Upper lobe of left lung (tissue), 6 donors: ENCODE data around the gene HTR6. TPM values are rescaled to one million over a fixed set of nuclear protein-coding genes. Genes with fewer than 3 reads are reported as not detected.

Experiments used
- ATAC-seq, 2 donors: fragments of 200-7000 bp; cut with Tn5 transposase; one replicate each; pipeline ENCODE4 v1.9.1; 2022; ENCODE audit warnings: mild to moderate bottlenecking in 2 of 2, moderate library complexity in 2 of 2; ENCODE audit not compliant: low FRiP score in 2 of 2
- DNase-seq, 2 donors: peaks; one replicate each; pipeline ENCODE4 v3.0.0-alpha.2; 2019 to 2020
- H3K27ac ChIP-seq, 4 donors: fragments of 200-600 bp; sonication (generic); one replicate each; pipeline ENCODE4 v1.5.1; 2016 to 2019
- H3K27me3 ChIP-seq, 4 donors: fragments of 200-600 bp; sonication (generic); one replicate each; pipeline ENCODE4 v1.5.1; 2017 to 2019
- H3K36me3 ChIP-seq, 4 donors: fragments of 200-600 bp; sonication (generic); one replicate each; pipeline ENCODE4 v1.5.1; 2016 to 2019
- H3K4me1 ChIP-seq, 4 donors: fragments of 200-600 bp; sonication (generic); one replicate each; pipeline ENCODE4 v1.5.1; 2018 to 2019
- H3K4me3 ChIP-seq, 4 donors: fragments of 200-600 bp; sonication (generic); one replicate each; pipeline ENCODE4 v1.5.1; 2017 to 2019; ENCODE audit warnings: mild to moderate bottlenecking in 2 of 4, moderate library complexity in 1 of 4
- H3K9me3 ChIP-seq, 4 donors: fragments of 200-600 bp; sonication (generic); one replicate each; pipeline ENCODE4 v1.5.1; 2018 to 2019
- CTCF ChIP-seq, 6 experiments: fragments of 450-650 bp in 4 of 6; fragments of 200-600 bp in 2 of 6; sonication (generic) in 2 of 6; IDR thresholded peaks; one replicate each; pipeline ENCODE4 v1.5.1; 2016 to 2019; ENCODE audit warnings: antibody characterized with exemption in 6 of 6
- EP300 ChIP-seq, 4 donors: sonication (generic); formaldehyde crosslinking; IDR thresholded peaks; one replicate each; pipeline ENCODE4 v1.5.1; 2017; ENCODE audit warnings: antibody characterized with exemption in 4 of 4, control low read depth in 2 of 4
- POLR2A ChIP-seq, 4 donors: fragments of 450-650 bp; IDR thresholded peaks; one replicate each; pipeline ENCODE4 v1.5.1; 2016 to 2017; ENCODE audit warnings: antibody characterized with exemption in 4 of 4, mild to moderate bottlenecking in 2 of 4
- POLR2AphosphoS5 ChIP-seq, 2 donors: sonication (generic); formaldehyde crosslinking; IDR thresholded peaks; one replicate each; pipeline ENCODE4 v1.5.1; 2017; ENCODE audit warnings: antibody characterized with exemption in 2 of 2
- WGBS, 2 donors: methylation state at CpG; one replicate each; pipeline ENCODE4 v1.1.5; 2017 to 2018; 5-methylcytosine and 5-hydroxymethylcytosine counted together
- total RNA-seq, 6 donors: library from RNA; depleted of rRNA in 4 of 6; stranded (reverse); fragments of >200 nt in 4 of 6; gene quantifications; one replicate each; pipeline versions ENCODE4 v1.1.0 to v1.2.1, GENCODE V29; 2016 to 2021
- donor health status: DM: no; HTN: no; CAD: no; lungs with moderate emphysema.
- donor health status: DM: no; HTN: yes; CAD: no; lungs with severe emphysema.

The HTR6 gene
- total RNA-seq, 6 donors from 2014 or later: not detected

- DNase-seq (no peak), ATAC-seq (no peak)
- Histone ChIP-seq H3K4me1 (no peaks in the 10 kb centered on the region), H3K9me3 (peaks cover 0 to 6% (median 2%) of the 10 kb centered on the region in 4 donors), H3K36me3 (peaks cover 0 to 52% (median 19%) of the 10 kb centered on the region in 4 donors), H3K27ac (no peak overlapping the region), H3K4me3 (no peak overlapping the region), H3K27me3 (no peaks in the 10 kb centered on the region)
- WGBS, 2 donors: 86 to 93% methylated on average over 1 to 5 of the region's 5 CpGs
- TF ChIP-seq EP300 (IDR thresholded peaks at IDR 0.05) (no peak), CTCF (IDR thresholded peaks at IDR 0.05) (no peak), POLR2AphosphoS5 (IDR thresholded peaks at IDR 0.05) (no peak), POLR2A (IDR thresholded peaks at IDR 0.05) (no peak)
These were observed 63.9 kb downstream of the HTR6 start for GRCh38 chr1:19728413-19729145.

GRCh38 chr1:19730232-19730631, 65.6 kb downstream of the HTR6 start:
- H3K27me3 ChIP-seq: no peaks in the 10 kb centered on the region
- no peak overlapping the region for H3K27ac ChIP-seq
- no peaks in the 10 kb centered on the region for H3K4me1 ChIP-seq
- peaks cover 0 to 6% (median 2%) of the 10 kb centered on the region in 4 donors for H3K9me3 ChIP-seq
- 95 to 100% methylated on average over 3 of the region's 3 CpGs for WGBS, 2 donors
- H3K4me3 ChIP-seq: no peak overlapping the region
- peaks cover 0 to 56% (median 18%) of the 10 kb centered on the region in 4 donors for H3K36me3 ChIP-seq
- ATAC-seq (no peak), DNase-seq (no peak)
- TF ChIP-seq POLR2AphosphoS5 (IDR thresholded peaks at IDR 0.05): no peak
- TF ChIP-seq EP300 (IDR thresholded peaks at IDR 0.05): no peak
- TF ChIP-seq POLR2A (IDR thresholded peaks at IDR 0.05): no peak
- no peak for TF ChIP-seq CTCF (IDR thresholded peaks at IDR 0.05)

Other genes starting within 250 kb of the HTR6 start
- 100 to 1,000 TPM in 5 of 6 donors, 10 to 100 TPM in 1; 96.4 to 303 (median 144) TPM for gene CAPZB, start 179.3 kb upstream of the HTR6 start, total RNA-seq
- gene NBL1, start 20.6 kb upstream of the HTR6 start, total RNA-seq: 100 to 1,000 TPM in 3 of 6 donors, 10 to 100 TPM in 3; 40.9 to 190 (median 105) TPM
- 10 to 100 TPM; 19.1 to 46.1 (median 24.9) TPM for gene TMCO4, start 135.0 kb downstream of the HTR6 start, total RNA-seq
- gene RNF186, start 150.4 kb downstream of the HTR6 start, total RNA-seq: not detected
- gene OTUD3, start 217.5 kb downstream of the HTR6 start, total RNA-seq: 1 to 10 TPM; 3.1 to 8.6 (median 6.9) TPM